K562 (cell line): Measurements from ENCODE around the gene PPT1. TPM values are rescaled to one million over a fixed set of nuclear protein-coding genes. Genes with fewer than 3 reads are reported as not detected.
A peak's percentile ranks its signal among the peaks of the same experiment; 100 is the strongest.

Experiments used
- CHD4 ChIP-seq: fragments of 200-600 bp; sonication (generic); IDR thresholded peaks from 3 replicates; pipeline ENCODE4 v1.6.1; 2012; ENCODE audit warnings: low read depth, mild to moderate bottlenecking, mixed read lengths, low read length, inconsistent platforms; ENCODE audit not compliant: insufficient read depth, insufficient replicate concordance, poor library complexity, severe bottlenecking
- DPF2 ChIP-seq: fragments of 450-650 bp; IDR thresholded peaks from 2 replicates; pipeline ENCODE4 v1.6.1; 2016
- E2F8 ChIP-seq: fragments of 450-650 bp; IDR thresholded peaks from 2 replicates; pipeline ENCODE4 v1.7.1; 2018; ENCODE audit warnings: mild to moderate bottlenecking, low read depth; ENCODE audit not compliant: partially characterized antibody
- GABPA ChIP-seq: fragments of 200-800 bp; sonication (Bioruptor generic); conservative IDR thresholded peaks from 2 replicates; pipeline ENCODE4 v1.6.1; 2016; ENCODE audit warnings: low read depth, missing genetic modification characterization, missing compliant biosample characterization
- HNRNPL ChIP-seq: fragments of 200-400 bp; formaldehyde crosslinking; IDR thresholded peaks from 2 replicates; pipeline ENCODE4 v1.6.1; 2017; ENCODE audit warnings: low read depth, mild to moderate bottlenecking, low read length
- IRF1 ChIP-seq: sonication (generic); formaldehyde crosslinking; IDR thresholded peaks from 2 replicates; pipeline ENCODE4 v1.8.0; 2022; ENCODE audit warnings: missing genetic modification reagents, mild to moderate bottlenecking, borderline replicate concordance
- JUN ChIP-seq, 2 experiments: sonication (generic) in 1 of 2; formaldehyde crosslinking in 1 of 2; IDR thresholded peaks; 2 replicates each; pipeline versions ENCODE4 v1.6.1 to v1.8.0; 2012 to 2022; ENCODE audit warnings: borderline replicate concordance in 2 of 2, mild to moderate bottlenecking in 2 of 2, improper control_type of control experiment in 1 of 2, low read depth in 1 of 2, low read length in 1 of 2, missing genetic modification reagents in 1 of 2
- POLR3G ChIP-seq: IDR thresholded peaks from 2 replicates; pipeline ENCODE4 v1.6.1; 2011; ENCODE audit not compliant: insufficient read length, insufficient replicate concordance; ENCODE audit errors: extremely low read depth
- SIRT6 ChIP-seq: IDR thresholded peaks from one replicate; pipeline ENCODE4 v1.6.1; 2012; ENCODE audit warnings: low read depth, mild to moderate bottlenecking, control low read depth, inconsistent platforms, low read length, moderate library complexity
- SMAD1 ChIP-seq: fragments of 150-350 bp; IDR thresholded peaks from 2 replicates; pipeline ENCODE4 v1.6.1; 2014; ENCODE audit warnings: low read length, low read depth; ENCODE audit not compliant: partially characterized antibody
- SMAD3 ChIP-seq: fragments of 450-650 bp; formaldehyde crosslinking; conservative IDR thresholded peaks from 2 replicates; pipeline ENCODE4 v1.4.0; 2020; ENCODE audit warnings: mild to moderate bottlenecking
- TOE1 ChIP-seq, 2 experiments: fragments of 450-650 bp in 1 of 2; sonication (generic) in 1 of 2; formaldehyde crosslinking in 1 of 2; IDR thresholded peaks; 2 replicates each; pipeline versions ENCODE4 v1.7.1 to v1.8.0; 2016 to 2022; ENCODE audit warnings: borderline replicate concordance in 2 of 2, mild to moderate bottlenecking in 2 of 2, antibody characterized with exemption in 1 of 2, inconsistent platforms in 1 of 2, low read depth in 1 of 2, missing genetic modification reagents in 1 of 2, moderate library complexity in 1 of 2
- USF2 ChIP-seq: sonication (generic); formaldehyde crosslinking; IDR thresholded peaks from 2 replicates; pipeline ENCODE4 v1.5.0; 2020; ENCODE audit warnings: missing genetic modification reagents
- VEZF1 ChIP-seq: fragments of 200-800 bp; sonication (Bioruptor generic); IDR thresholded peaks from 2 replicates; pipeline ENCODE4 v1.6.1; 2017; ENCODE audit warnings: missing genetic modification characterization, missing compliant biosample characterization
- XRCC5 ChIP-seq: fragments of 200-400 bp; formaldehyde crosslinking; IDR thresholded peaks from 2 replicates; pipeline ENCODE4 v1.6.1; 2017; ENCODE audit warnings: low read depth, mild to moderate bottlenecking, low read length
- ZNF134 ChIP-seq: fragments of 250-450 bp; sonication (Bioruptor Pico); conservative IDR thresholded peaks from 2 replicates; pipeline ENCODE4 v1.4.0; 2020
- ZNF280A ChIP-seq: fragments of 450-650 bp; IDR thresholded peaks from 2 replicates; pipeline ENCODE4 v1.6.1; 2018; ENCODE audit warnings: mild to moderate bottlenecking, low read depth; ENCODE audit not compliant: partially characterized antibody
- polyA plus RNA-seq, 8 experiments: library from polyadenylated mRNA; depleted of rRNA in 4 of 8; stranded (reverse) in 5 of 8; unstranded in 3 of 8; fragments of >200 nt; fragmentation: Nextera tagmentation in 2 of 8; fragmentation: Illumina TruSeq in 1 of 8; extraction: Ambion mirVana in 2 of 8; extraction: Trizol in 1 of 8; gene quantifications; 2 replicates each; pipeline versions ENCODE4 v1.2.1 to v1.2.3, GENCODE V29; 2011 to 2014; ENCODE audit warnings: inconsistent platforms in 1 of 8, missing spikeins in 1 of 8
- total RNA-seq, 7 experiments: library from RNA; depleted of rRNA in 6 of 7; stranded (reverse); fragments of >200 nt in 6 of 7; fragmentation: Illumina TruSeq in 2 of 7; extraction: Trizol in 2 of 7; gene quantifications; 2 replicates each; pipeline versions ENCODE4 v1.2.1 to v1.2.3, GENCODE V29; 2011 to 2021; ENCODE audit warnings: low replicate concordance in 1 of 7
- TF ChIP-seq, protein P1 (sequence below): fragments of 250-450 bp; sonication (Bioruptor Pico); IDR thresholded peaks from 2 replicates; pipeline ENCODE4 v1.8.0; 2022; ENCODE audit warnings: moderate library complexity, mild to moderate bottlenecking, inconsistent platforms

PPT1 gene
- total and polyA plus RNA-seq, 9 of the 15 experiments (the other 6 are each of a cell fraction or from before 2014, with no cell fraction given) = 72.2 to 285 (median 143) TPM

- TF ChIP-seq IRF1 (no peak), GABPA (tag) (peak; percentile 78), E2F8 (no peak), SIRT6 (no peak), ZNF280A (no peak), XRCC5 (no peak), ZNF134 (no peak), POLR3G (no peak), SMAD3 (CRISPR knock-in tag) (no peak), HNRNPL (no peak), TOE1 (IDR thresholded peaks at IDR 0.05; ENCODE audit: borderline replicate concordance) (no peak), TOE1 (CRISPR knock-in tag; IDR thresholded peaks at IDR 0.05; ENCODE audit: borderline replicate concordance, low read depth) (no peak), SMAD1 (peak; percentile 54), USF2 (CRISPR knock-in tag) (no peak), DPF2 (peak; percentile 89), CHD4 (no peak), VEZF1 (CRISPR knock-in tag) (peak; percentile 37; the same call in 1 of the 2 replicates), JUN (IDR thresholded peaks at IDR 0.05; ENCODE audit: borderline replicate concordance, low read depth, low read length) (peak; percentile 49; the same call in 1 of the 2 replicates), JUN (CRISPR knock-in tag; IDR thresholded peaks at IDR 0.05; ENCODE audit: borderline replicate concordance) (no peak)
- TF ChIP-seq, protein P1, sequence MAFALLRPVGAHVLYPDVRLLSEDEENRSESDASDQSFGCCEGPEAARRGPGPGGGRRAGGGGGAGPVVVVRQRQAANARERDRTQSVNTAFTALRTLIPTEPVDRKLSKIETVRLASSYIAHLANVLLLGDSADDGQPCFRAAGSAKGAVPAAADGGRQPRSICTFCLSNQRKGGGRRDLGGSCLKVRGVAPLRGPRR (CRISPR knock-in tag) = no peak
These were observed 37.6 kb downstream of the PPT1 start (continued) for GRCh38 chr1:40059338-40059959.
